ENCODE data around the gene LRIT2. TPM values are rescaled to one million over a fixed set of nuclear protein-coding genes. Genes with fewer than 3 reads are reported as not detected.

Gene LRIT2
- total RNA-seq, 1 experiment from 2014 or later, result not detected

DNA sequence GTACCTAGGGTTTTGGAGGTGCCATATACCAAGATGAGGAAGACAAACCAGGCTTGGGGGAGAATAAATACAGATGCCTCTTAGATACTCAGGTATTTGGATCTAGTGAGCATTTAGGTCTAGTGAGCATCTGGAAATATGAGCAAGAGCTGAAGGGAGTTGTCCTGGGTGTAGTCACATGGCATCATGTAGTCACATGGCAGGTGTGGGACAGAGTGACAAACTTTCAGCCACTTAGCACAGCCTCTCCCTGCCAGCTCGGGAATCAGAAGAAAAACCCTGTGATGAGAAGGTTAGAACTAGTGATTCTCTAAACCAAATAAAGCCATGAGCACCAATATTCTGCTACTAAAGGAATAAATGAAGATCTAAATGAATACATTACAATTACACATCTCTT is 43.8 kb upstream of the LRIT2 start:
- DNase-seq, result no peak
- no peaks in the 10 kb centered on the region for H3K9me3 ChIP-seq (ENCODE audit: low read length)
- H3K27ac ChIP-seq (ENCODE audit: low read length), result no peak overlapping the region
- H3K4me1 ChIP-seq (ENCODE audit: insufficient read depth, low read length), result peaks cover 13% of the 10 kb centered on the region; the same call in 1 of the 2 replicates
- no peaks in the 10 kb centered on the region for H3K79me2 ChIP-seq (ENCODE audit: low read length)
- no peaks in the 10 kb centered on the region for H3K9me2 ChIP-seq (replicated peaks; ENCODE audit: low read length)
- BruUV-seq (replicated peaks), result no TSS peak
- H3K9ac ChIP-seq (ENCODE audit: low read length), result no peak overlapping the region
- ChIA-PET CTCF (no interaction called here), POLR2A (ENCODE audit: unreplicated experiment) (no interaction called here)
- no peaks in the 10 kb centered on the region for H3K36me3 ChIP-seq (ENCODE audit: low read depth, low read length)
- ATAC-seq, result no peak
- H3K4me3 ChIP-seq (ENCODE audit: low read length), result no peak overlapping the region
- H3F3A ChIP-seq (ENCODE audit: low read length, unreplicated experiment), result no peaks in the 10 kb centered on the region
- intact Hi-C loops (cut with micrococcal nuclease), result loop anchor here (5.0 kb wide), 2 partner anchors 38 to 58 kb away; partner anchors contain the start of gene CCSER2
- H4K20me1 ChIP-seq (ENCODE audit: low read length), result no peaks in the 10 kb centered on the region
- no peaks in the 10 kb centered on the region for H3K27me3 ChIP-seq (ENCODE audit: low read length)
- H2AFZ ChIP-seq (ENCODE audit: low read length), result no peak overlapping the region
- no peak for TF ChIP-seq EZH2 (IDR thresholded peaks at IDR 0.05; ENCODE audit: low read length, unreplicated experiment)
- TF ChIP-seq EZH2phosphoT487 (IDR thresholded peaks at IDR 0.05; ENCODE audit: borderline replicate concordance, low read length), result no peak
- TF ChIP-seq, protein P1, sequence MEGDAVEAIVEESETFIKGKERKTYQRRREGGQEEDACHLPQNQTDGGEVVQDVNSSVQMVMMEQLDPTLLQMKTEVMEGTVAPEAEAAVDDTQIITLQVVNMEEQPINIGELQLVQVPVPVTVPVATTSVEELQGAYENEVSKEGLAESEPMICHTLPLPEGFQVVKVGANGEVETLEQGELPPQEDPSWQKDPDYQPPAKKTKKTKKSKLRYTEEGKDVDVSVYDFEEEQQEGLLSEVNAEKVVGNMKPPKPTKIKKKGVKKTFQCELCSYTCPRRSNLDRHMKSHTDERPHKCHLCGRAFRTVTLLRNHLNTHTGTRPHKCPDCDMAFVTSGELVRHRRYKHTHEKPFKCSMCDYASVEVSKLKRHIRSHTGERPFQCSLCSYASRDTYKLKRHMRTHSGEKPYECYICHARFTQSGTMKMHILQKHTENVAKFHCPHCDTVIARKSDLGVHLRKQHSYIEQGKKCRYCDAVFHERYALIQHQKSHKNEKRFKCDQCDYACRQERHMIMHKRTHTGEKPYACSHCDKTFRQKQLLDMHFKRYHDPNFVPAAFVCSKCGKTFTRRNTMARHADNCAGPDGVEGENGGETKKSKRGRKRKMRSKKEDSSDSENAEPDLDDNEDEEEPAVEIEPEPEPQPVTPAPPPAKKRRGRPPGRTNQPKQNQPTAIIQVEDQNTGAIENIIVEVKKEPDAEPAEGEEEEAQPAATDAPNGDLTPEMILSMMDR (conservative IDR thresholded peaks at IDR 0.05; ENCODE audit: low read depth, low read length), result no peak
- H3K4me2 ChIP-seq (ENCODE audit: low read length), result no peak overlapping the region

DNA sequence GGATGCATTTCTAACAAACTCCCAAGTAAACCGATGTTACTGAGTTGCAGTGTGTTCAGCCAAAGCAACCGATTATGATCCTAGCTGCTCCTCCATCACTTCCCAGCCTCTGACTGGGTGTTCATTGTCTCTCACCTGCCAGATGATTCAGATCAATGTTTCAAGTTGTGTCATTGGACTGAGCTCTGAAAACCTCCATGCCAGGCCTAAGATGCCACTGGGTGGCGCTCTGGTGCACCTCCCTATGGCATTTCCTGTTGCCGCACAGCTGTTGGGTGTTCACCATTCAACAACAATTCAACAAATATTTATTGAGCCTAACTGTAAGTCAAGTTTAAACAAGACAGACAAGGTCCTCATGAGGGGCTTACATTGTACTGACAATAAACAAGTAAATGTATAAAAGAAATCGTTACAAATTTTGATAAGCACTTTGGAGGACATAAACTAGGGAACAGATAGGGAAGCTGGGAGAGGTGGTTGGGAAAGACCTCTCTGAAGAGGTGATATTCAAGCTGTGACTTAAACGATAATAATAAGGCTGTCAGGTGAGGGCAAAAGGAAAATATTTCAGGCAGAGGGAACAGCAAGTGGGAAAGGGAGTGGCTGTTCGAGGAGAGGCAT is 42.3 kb upstream of the LRIT2 start:
- Histone ChIP-seq H2AFZ (ENCODE audit: low read length) (no peak overlapping the region), H3K27ac (ENCODE audit: low read length) (no peak overlapping the region), H3K9me2 (replicated peaks; ENCODE audit: low read length) (no peaks in the 10 kb centered on the region), H3K9ac (ENCODE audit: low read length) (no peak overlapping the region), H3K9me3 (ENCODE audit: low read length) (no peaks in the 10 kb centered on the region), H3K4me1 (ENCODE audit: insufficient read depth, low read length) (peaks cover 13% of the 10 kb centered on the region; the same call in 1 of the 2 replicates), H4K20me1 (ENCODE audit: low read length) (no peaks in the 10 kb centered on the region), H3K4me2 (ENCODE audit: low read length) (no peak overlapping the region), H3K36me3 (ENCODE audit: low read depth, low read length) (no peaks in the 10 kb centered on the region), H3K79me2 (ENCODE audit: low read length) (no peaks in the 10 kb centered on the region), H3K4me3 (ENCODE audit: low read length) (no peak overlapping the region), H3F3A (ENCODE audit: low read length, unreplicated experiment) (no peaks in the 10 kb centered on the region), H3K27me3 (ENCODE audit: low read length) (0 out of 2 replicates have a peak, but pooled peaks cover 3% of the 10 kb centered on the region)
- ChIA-PET CTCF (interaction anchor here (1.1 kb wide), 1 partner anchor 270 kb away, joined by 5 read pairs; no protein-coding TSS in a partner anchor), POLR2A (ENCODE audit: unreplicated experiment) (no interaction called here)
- ATAC-seq (no peak), DNase-seq (peak; percentile 59)
- intact Hi-C loops (cut with micrococcal nuclease), result loop anchor here (5.0 kb wide), 2 partner anchors 40 to 60 kb away; partner anchors contain the start of gene CCSER2
- BruUV-seq (replicated peaks), result no TSS peak
- TF ChIP-seq, protein P1 (conservative IDR thresholded peaks at IDR 0.05; ENCODE audit: low read depth, low read length), result peak; percentile 74
- TF ChIP-seq EZH2 (IDR thresholded peaks at IDR 0.05; ENCODE audit: low read length, unreplicated experiment) (no peak), EZH2phosphoT487 (IDR thresholded peaks at IDR 0.05; ENCODE audit: borderline replicate concordance, low read length) (no peak)

DNA sequence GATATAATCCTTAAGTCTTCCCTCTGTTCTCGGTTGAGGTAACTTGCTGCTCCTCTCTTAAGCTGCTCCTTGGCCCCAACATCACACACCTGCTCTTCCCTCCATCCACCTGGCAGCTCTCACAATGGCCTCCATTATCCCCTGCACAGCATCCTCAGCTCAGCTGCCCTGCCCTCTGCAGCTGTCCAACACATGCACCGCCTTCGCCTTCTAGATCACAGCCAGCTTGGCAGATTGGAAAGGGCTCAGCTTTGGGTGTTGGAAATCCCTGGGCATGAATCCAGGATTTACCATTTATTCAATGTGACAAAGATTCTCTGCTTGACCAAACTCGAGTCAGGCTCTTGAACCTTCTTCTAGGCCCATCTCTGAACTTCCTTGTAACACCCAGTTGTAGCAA is 40.1 kb upstream of the LRIT2 start:
- H3K4me1 ChIP-seq (ENCODE audit: insufficient read depth, low read length), result peaks cover 13% of the 10 kb centered on the region; the same call in 1 of the 2 replicates
- H2AFZ ChIP-seq (ENCODE audit: low read length), result no peak overlapping the region
- DNase-seq (no peak), ATAC-seq (no peak)
- H3K4me2 ChIP-seq (ENCODE audit: low read length), result no peak overlapping the region
- POLR2A ChIA-PET (ENCODE audit: unreplicated experiment), result no interaction called here
- H4K20me1 ChIP-seq (ENCODE audit: low read length), result no peaks in the 10 kb centered on the region
- BruUV-seq (replicated peaks), result no TSS peak
- H3K9me2 ChIP-seq (replicated peaks; ENCODE audit: low read length), result no peaks in the 10 kb centered on the region
- H3K27ac ChIP-seq (ENCODE audit: low read length), result no peak overlapping the region
- H3F3A ChIP-seq (ENCODE audit: low read length, unreplicated experiment), result no peaks in the 10 kb centered on the region
- 0 out of 2 replicates have a peak, but pooled peaks cover 6% of the 10 kb centered on the region for H3K27me3 ChIP-seq (ENCODE audit: low read length)
- CTCF ChIA-PET, result interaction anchor here (1.0 kb wide), 1 partner anchor 275 kb away, joined by 4 read pairs; no protein-coding TSS in a partner anchor
- intact Hi-C loops (cut with micrococcal nuclease), result loop anchor here (5.0 kb wide), 2 partner anchors 42 to 62 kb away; partner anchors contain the start of gene CCSER2
- H3K9ac ChIP-seq (ENCODE audit: low read length), result no peak overlapping the region
- H3K36me3 ChIP-seq (ENCODE audit: low read depth, low read length), result no peaks in the 10 kb centered on the region
- H3K4me3 ChIP-seq (ENCODE audit: low read length), result no peak overlapping the region
- H3K9me3 ChIP-seq (ENCODE audit: low read length), result no peaks in the 10 kb centered on the region
- TF ChIP-seq EZH2 (IDR thresholded peaks at IDR 0.05; ENCODE audit: low read length, unreplicated experiment), result no peak
- TF ChIP-seq, protein P1 (conservative IDR thresholded peaks at IDR 0.05; ENCODE audit: low read depth, low read length), result no peak
- H3K79me2 ChIP-seq (ENCODE audit: low read length), result no peaks in the 10 kb centered on the region

Measured in PC-3 (cell line).